ENCODE measurements around the gene NEUROD2. TPM values are rescaled to one million over a fixed set of nuclear protein-coding genes. Genes with fewer than 3 reads are reported as not detected.

NEUROD2 gene
- total RNA-seq, 1 donor from 2014 or later, result not detected

- intact Hi-C loops (cut with micrococcal nuclease), result no loop called here
- peak overlapping the region; percentile 9 for H3K27ac Mint-ChIP-seq
- peaks cover 67% of the 10 kb centered on the region for H3K36me3 Mint-ChIP-seq (ENCODE audit: low read depth)
- no peaks in the 10 kb centered on the region for H3K9me3 Mint-ChIP-seq
- DNase-seq, result no peak
- TF ChIP-seq, protein P1, sequence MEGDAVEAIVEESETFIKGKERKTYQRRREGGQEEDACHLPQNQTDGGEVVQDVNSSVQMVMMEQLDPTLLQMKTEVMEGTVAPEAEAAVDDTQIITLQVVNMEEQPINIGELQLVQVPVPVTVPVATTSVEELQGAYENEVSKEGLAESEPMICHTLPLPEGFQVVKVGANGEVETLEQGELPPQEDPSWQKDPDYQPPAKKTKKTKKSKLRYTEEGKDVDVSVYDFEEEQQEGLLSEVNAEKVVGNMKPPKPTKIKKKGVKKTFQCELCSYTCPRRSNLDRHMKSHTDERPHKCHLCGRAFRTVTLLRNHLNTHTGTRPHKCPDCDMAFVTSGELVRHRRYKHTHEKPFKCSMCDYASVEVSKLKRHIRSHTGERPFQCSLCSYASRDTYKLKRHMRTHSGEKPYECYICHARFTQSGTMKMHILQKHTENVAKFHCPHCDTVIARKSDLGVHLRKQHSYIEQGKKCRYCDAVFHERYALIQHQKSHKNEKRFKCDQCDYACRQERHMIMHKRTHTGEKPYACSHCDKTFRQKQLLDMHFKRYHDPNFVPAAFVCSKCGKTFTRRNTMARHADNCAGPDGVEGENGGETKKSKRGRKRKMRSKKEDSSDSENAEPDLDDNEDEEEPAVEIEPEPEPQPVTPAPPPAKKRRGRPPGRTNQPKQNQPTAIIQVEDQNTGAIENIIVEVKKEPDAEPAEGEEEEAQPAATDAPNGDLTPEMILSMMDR (IDR thresholded peaks at IDR 0.05), result no peak
- POLR2A ChIA-PET, result no interaction called here
- no peaks in the 10 kb centered on the region for H3K27me3 Mint-ChIP-seq
- H3K4me1 Mint-ChIP-seq, result peaks cover 8% of the 10 kb centered on the region
- no peak overlapping the region for H3K4me3 Mint-ChIP-seq
- CTCF ChIA-PET, result interaction anchor here (1.0 kb wide), 1 partner anchor 9 kb away, joined by 3 read pairs; no protein-coding TSS in a partner anchor
- no peak for ATAC-seq (ENCODE audit: low read depth)
Observed at GRCh38 chr17:39556423-39556822, 51.3 kb downstream of the NEUROD2 start.

- DNase-seq (no peak), ATAC-seq (ENCODE audit: low read depth) (no peak)
- POLR2A ChIA-PET, result no interaction called here
- H3K36me3 Mint-ChIP-seq (ENCODE audit: low read depth), result peaks cover 66% of the 10 kb centered on the region
- peaks cover 19% of the 10 kb centered on the region for H3K4me1 Mint-ChIP-seq
- H3K4me3 Mint-ChIP-seq, result no peak overlapping the region
- H3K27ac Mint-ChIP-seq, result no peak overlapping the region
- no peaks in the 10 kb centered on the region for H3K27me3 Mint-ChIP-seq
- no peaks in the 10 kb centered on the region for H3K9me3 Mint-ChIP-seq
- TF ChIP-seq, protein P1 (IDR thresholded peaks at IDR 0.05), result no peak
- CTCF ChIA-PET, result interaction anchor here (1.1 kb wide), 1 partner anchor 10 kb away, joined by 3 read pairs; no protein-coding TSS in a partner anchor
- intact Hi-C loops (cut with micrococcal nuclease), result no loop called here
Observed at GRCh38 chr17:39555368-39555767, 52.4 kb downstream of the NEUROD2 start.

Other genes with a start within 250 kb of the NEUROD2 start
- 14.1 and 14.4 TPM in 2 replicates for gene FBXL20, start 206.3 kb downstream of the NEUROD2 start, total RNA-seq
- 59.2 and 64.3 TPM in 2 replicates for gene MED1, start 156.7 kb downstream of the NEUROD2 start, total RNA-seq
- 100 and 118 TPM in 2 replicates for gene CDK12, start 146.4 kb downstream of the NEUROD2 start, total RNA-seq
- gene PPP1R1B, start 19.0 kb upstream of the NEUROD2 start, total RNA-seq, result not detected in 2 replicates
- 51.8 and 58.2 TPM in 2 replicates for gene STARD3, start 29.2 kb upstream of the NEUROD2 start, total RNA-seq
- 2.1 and 2.3 TPM in 2 replicates for gene TCAP, start 57.4 kb upstream of the NEUROD2 start, total RNA-seq
- gene PNMT, start 60.5 kb upstream of the NEUROD2 start, total RNA-seq, result not detected in 2 replicates
- 19.0 and 24.0 TPM in 2 replicates for gene PGAP3, start 80.1 kb upstream of the NEUROD2 start, total RNA-seq
- 4.4 and 7.1 TPM in 2 replicates for gene ERBB2, start 92.1 kb upstream of the NEUROD2 start, total RNA-seq
- gene MIEN1, start 122.6 kb upstream of the NEUROD2 start, total RNA-seq, result 42.2 and 45.7 TPM in 2 replicates
- gene GRB7, start 130.0 kb upstream of the NEUROD2 start, total RNA-seq, result 0.44 TPM in 1 of 2 replicates, not detected in the other